Natural killer cell treated with Interleukin-12 subunit alpha and Interleukin-12 subunit beta and Interleukin-15 and Interleukin-18, amount 100 ng/mL, for 72 hours (primary cell): Measurements from ENCODE around the gene PHLDA3. TPM values are rescaled to one million over a fixed set of nuclear protein-coding genes. Genes with fewer than 3 reads are reported as not detected.
"Not testable (repeated sequence)": the region's sequence is repeated elsewhere in the genome, so short reads cannot be mapped to it uniquely, and the experiment has no call there.

Source experiments
- ATAC-seq, 2 donors: fragments of 150-1000 bp; cut with Tn5 transposase in 1 of 2; sonication (Bioruptor Pico), chemical (Tn5 transposase) in 1 of 2; 2 replicates each; pipeline ENCODE4 v1.10.0; 2021
- DNase-seq: peaks from one replicate; pipeline ENCODE4 v3.0.0; 2022; ENCODE audit warnings: low spot score
- H3K27ac Mint-ChIP-seq, 2 donors: 1 replicate in 1 of 2; 2 replicates in 1 of 2; pipeline ENCODE4 v1.8.0; 2022; ENCODE audit warnings: mixed read lengths in 2 of 2, mild to moderate bottlenecking in 1 of 2, moderate library complexity in 1 of 2
- H3K27me3 Mint-ChIP-seq, 2 donors: 1 replicate in 1 of 2; 2 replicates in 1 of 2; pipeline ENCODE4 v1.8.0; 2022; ENCODE audit warnings: mixed read lengths in 2 of 2
- H3K36me3 Mint-ChIP-seq: one replicate; pipeline ENCODE4 v1.8.0; 2022; ENCODE audit warnings: mixed read lengths
- H3K4me1 Mint-ChIP-seq, 2 donors: 1 replicate in 1 of 2; 2 replicates in 1 of 2; pipeline ENCODE4 v1.8.0; 2022; ENCODE audit warnings: low read depth in 2 of 2, mixed read lengths in 2 of 2, mild to moderate bottlenecking in 1 of 2
- H3K4me3 Mint-ChIP-seq: one replicate; pipeline ENCODE4 v1.8.0; 2022; ENCODE audit warnings: mixed read lengths
- H3K9me3 Mint-ChIP-seq: 2 replicates; pipeline ENCODE4 v1.8.0; 2022; ENCODE audit warnings: mixed read lengths
- total RNA-seq, 2 donors: library from RNA; stranded (reverse); gene quantifications; one replicate each; pipeline ENCODE4 v1.2.3, GENCODE V29; 2022

PHLDA3 gene
- total RNA-seq, 2 donors from 2014 or later: 2.7 to 3.3 TPM

- Mint-ChIP-seq H3K27ac (no peak overlapping the region), H3K36me3 (no peaks in the 10 kb centered on the region), H3K9me3 (no peaks in the 10 kb centered on the region), H3K27me3 (no peaks in the 10 kb centered on the region), H3K4me1 (peaks cover 1 to 12% of the 10 kb centered on the region in 2 donors), H3K4me3 (no peak overlapping the region)
- ATAC-seq (no peak), DNase-seq (no peak)
Observed at GRCh38 chr1:201499795-201500669, 31.0 kb upstream of the PHLDA3 start.

DNA sequence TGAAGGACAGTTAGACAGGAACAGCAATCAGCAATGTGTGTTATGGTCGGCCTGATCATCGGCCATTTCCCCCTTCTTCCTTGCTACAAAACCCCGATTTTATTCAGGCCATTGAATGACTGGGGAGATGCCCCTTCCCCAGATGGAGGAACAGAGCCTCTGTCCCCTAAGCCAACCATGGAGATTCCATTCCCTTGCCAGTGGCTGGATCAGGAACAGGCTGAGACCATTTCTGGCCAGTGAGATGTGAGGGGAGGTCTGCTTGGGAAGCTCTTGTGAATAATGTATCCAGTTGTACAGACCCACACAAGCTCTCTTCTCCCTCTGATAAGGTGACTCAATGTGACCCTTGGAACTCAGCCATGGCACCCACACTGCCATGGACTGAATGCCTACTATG is 30.2 kb upstream of the PHLDA3 start:
- H3K27me3 Mint-ChIP-seq: no peaks in the 10 kb centered on the region

GRCh38 chr1:201498621-201499020 is 29.6 kb upstream of the PHLDA3 start:
- ATAC-seq (no peak), DNase-seq (no peak)
- Mint-ChIP-seq H3K4me3 (no peak overlapping the region), H3K36me3 (no peaks in the 10 kb centered on the region), H3K27me3 (no peaks in the 10 kb centered on the region), H3K9me3 (no peaks in the 10 kb centered on the region), H3K27ac (no peak overlapping the region), H3K4me1 (peaks cover 0 to 9% of the 10 kb centered on the region in 2 donors)

More for the DNA sequence above, 30.2 kb upstream of the PHLDA3 start:
- peaks cover 0 to 12% of the 10 kb centered on the region in 2 donors for H3K4me1 Mint-ChIP-seq
- H3K36me3 Mint-ChIP-seq: no peaks in the 10 kb centered on the region
- H3K4me3 Mint-ChIP-seq: no peak overlapping the region
- ATAC-seq: no peak
- H3K27ac Mint-ChIP-seq: no peak overlapping the region
- no peak for DNase-seq
- no peaks in the 10 kb centered on the region for H3K9me3 Mint-ChIP-seq

DNA sequence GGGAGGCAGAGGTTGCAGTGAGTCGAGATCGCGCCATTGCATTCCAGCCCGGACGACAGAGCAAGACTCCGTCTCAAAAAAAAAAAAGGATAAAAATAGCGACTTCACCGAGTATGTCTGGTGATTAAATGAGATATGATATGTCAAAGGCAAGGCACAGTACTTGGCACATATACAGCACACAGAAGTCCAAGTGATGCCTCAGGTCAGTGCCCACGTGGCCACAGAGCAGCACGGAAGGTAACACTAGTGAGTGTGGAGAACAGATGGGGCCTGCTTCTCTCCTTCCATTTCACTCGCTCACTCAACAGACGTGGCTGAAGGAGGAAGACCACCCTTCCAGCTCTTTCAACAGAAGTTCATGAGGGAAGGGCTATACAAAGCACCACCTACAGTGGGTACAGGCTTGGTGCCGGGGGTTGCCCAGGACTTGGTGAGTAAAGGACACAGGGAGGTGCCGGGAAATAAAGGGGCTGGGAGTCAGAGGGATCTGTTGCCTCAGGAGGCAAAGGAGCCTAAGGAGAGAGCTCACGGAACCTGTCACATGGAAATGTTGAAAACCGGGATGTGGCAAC is 29.0 kb upstream of the PHLDA3 start:
- Mint-ChIP-seq H3K4me1 (peaks cover 0 to 6% of the 10 kb centered on the region in 2 donors), H3K36me3 (no peaks in the 10 kb centered on the region), H3K4me3 (no peak overlapping the region), H3K9me3 (no peaks in the 10 kb centered on the region), H3K27me3 (no peaks in the 10 kb centered on the region), H3K27ac (no peak overlapping the region)
- no peak for DNase-seq
- no peak for ATAC-seq

DNA sequence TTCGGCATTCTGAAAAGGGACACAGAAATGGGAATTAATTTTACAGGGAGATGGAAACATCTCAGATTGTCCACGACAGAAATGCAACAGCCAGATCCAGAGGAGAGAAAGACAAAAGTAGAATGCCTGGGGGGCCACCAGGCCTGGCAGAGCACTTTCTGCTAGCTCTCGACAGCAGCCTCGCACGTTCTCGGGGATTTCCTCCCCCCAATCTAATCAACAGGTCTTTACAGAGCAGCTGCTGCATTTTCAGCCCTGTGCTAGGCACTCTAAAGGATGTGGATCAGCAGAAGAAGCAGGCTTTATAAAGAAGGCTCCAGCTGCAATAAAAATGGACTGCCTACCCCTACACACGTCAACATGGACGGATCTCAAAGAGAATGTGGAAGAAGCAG is 27.3 kb upstream of the PHLDA3 start:
- Mint-ChIP-seq H3K27me3 (no peaks in the 10 kb centered on the region), H3K4me1 (peaks cover 7 to 11% of the 10 kb centered on the region in 2 donors), H3K9me3 (no peaks in the 10 kb centered on the region), H3K27ac (no peak overlapping the region), H3K4me3 (no peak overlapping the region), H3K36me3 (no peaks in the 10 kb centered on the region)
- DNase-seq (no peak), ATAC-seq (no peak)

DNA sequence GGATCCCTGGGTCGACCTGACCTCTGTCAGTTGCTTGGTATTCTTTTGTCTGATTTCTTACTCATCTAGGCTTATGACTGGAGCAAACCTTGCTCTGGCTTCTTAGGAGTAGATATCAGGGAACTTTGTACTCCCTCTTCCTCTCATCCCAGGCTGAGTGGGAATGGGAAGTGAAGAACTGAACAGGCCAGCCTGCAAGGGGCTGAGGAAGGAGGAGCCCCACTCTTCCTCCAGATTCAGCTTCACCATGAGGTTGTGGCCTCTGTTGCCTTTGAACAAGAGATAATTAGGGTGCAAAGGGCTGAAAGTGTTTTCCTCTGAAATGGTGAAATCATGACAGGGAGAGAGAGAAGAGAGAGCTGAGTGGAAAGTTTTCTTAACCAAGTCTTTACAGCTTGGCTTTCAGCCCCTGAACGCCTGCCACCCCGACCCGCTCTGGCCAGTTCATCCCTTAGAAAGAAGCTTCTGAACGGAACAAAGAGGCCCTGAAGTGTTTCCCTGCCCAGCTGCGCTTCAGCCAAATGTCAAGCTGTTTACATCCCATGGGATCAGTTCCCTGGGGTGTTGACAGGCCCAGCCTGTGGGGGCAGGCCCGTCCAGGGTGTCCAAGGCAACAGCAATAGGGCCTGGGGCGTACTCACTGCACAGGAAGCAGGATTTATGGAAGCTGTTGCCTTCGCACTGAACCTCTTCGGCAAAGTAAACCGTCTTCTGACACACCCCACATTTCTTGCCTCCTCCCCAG is 26.7 kb upstream of the PHLDA3 start:
- ATAC-seq (no peak), DNase-seq (no peak)
- H3K36me3 Mint-ChIP-seq: no peaks in the 10 kb centered on the region
- H3K9me3 Mint-ChIP-seq: no peaks in the 10 kb centered on the region
- H3K4me1 Mint-ChIP-seq: peaks cover 8 to 13% of the 10 kb centered on the region in 2 donors
- H3K27ac Mint-ChIP-seq: no peak overlapping the region
- H3K27me3 Mint-ChIP-seq: no peaks in the 10 kb centered on the region
- H3K4me3 Mint-ChIP-seq: no peak overlapping the region

GRCh38 chr1:201493757-201494617 is 25.0 kb upstream of the PHLDA3 start:
- H3K27me3 Mint-ChIP-seq: no peaks in the 10 kb centered on the region
- no peaks in the 10 kb centered on the region for H3K36me3 Mint-ChIP-seq
- no peak overlapping the region for H3K4me3 Mint-ChIP-seq
- H3K4me1 Mint-ChIP-seq: peaks cover 8 to 12% of the 10 kb centered on the region in 2 donors
- no peak for ATAC-seq
- no peak for DNase-seq
- no peaks in the 10 kb centered on the region for H3K9me3 Mint-ChIP-seq
- no peak overlapping the region for H3K27ac Mint-ChIP-seq

DNA sequence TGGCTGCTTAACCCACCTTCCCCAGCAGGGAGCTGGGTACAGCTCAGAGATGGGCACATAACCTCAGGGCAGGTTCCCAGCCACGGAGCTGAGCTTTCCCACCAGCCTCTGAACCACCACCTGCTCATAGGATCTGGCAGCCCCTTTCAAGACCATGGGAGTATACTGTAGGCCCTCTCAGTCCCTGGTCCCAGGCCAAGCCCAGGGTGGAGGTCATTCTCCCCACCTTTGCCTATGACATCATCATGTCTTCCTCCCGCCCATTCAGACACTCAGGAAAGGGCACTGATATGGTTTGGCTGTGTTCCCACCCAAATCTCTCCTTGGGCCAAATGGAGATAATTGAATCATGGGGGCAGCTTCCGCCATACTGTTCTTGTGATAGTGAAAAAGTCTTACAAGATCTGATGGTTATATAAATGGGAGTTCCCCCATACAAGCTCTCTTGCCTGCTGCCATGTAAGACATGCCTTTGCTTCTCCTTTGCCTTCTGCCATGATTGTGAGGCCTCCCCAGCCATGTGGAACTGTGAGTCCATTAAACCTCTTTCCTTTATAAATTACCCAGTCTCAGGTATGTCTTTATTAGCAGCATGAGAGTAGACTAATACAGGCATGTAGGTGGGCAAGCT is 24.2 kb upstream of the PHLDA3 start:
- H3K9me3 Mint-ChIP-seq: not testable (repeated sequence)

GRCh38 chr1:201491896-201492511 is 23.0 kb upstream of the PHLDA3 start:
- Mint-ChIP-seq H3K36me3 (no peaks in the 10 kb centered on the region), H3K27me3 (no peaks in the 10 kb centered on the region), H3K9me3 (no peaks in the 10 kb centered on the region), H3K4me1 (peaks cover 8 to 9% of the 10 kb centered on the region in 2 donors), H3K4me3 (no peak overlapping the region), H3K27ac (no peak overlapping the region)
- no peak for ATAC-seq
- no peak for DNase-seq

More for the DNA sequence above, 24.2 kb upstream of the PHLDA3 start:
- H3K27ac Mint-ChIP-seq, H3K36me3 Mint-ChIP-seq, ATAC-seq, H3K27me3 Mint-ChIP-seq, DNase-seq, H3K4me3 Mint-ChIP-seq: not testable (repeated sequence)
- peaks cover 8 to 12% of the 10 kb centered on the region in 2 donors for H3K4me1 Mint-ChIP-seq

DNA sequence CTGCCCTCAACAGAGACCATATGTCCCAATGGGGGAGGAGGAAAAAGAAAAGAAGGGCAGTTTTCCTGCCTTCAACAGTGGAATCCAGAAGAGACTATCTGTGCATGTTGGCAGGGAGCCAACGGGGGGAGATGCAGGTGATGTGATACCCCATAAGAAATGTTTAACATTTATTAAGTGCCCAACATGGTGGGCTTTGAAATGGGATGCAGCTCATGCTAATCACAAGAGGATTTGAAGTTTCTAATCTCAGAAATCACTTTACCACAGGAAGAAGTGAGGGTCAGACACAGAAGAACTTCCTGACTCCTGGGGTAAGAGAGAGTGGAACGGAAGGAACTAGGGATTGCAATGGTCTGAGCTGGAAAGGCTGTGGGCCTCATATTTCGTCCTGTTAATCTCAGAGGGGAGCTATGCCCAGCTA is 21.7 kb upstream of the PHLDA3 start:
- Mint-ChIP-seq H3K4me1 (peaks cover 8 to 9% of the 10 kb centered on the region in 2 donors), H3K4me3 (no peak overlapping the region), H3K36me3 (no peaks in the 10 kb centered on the region), H3K9me3 (no peaks in the 10 kb centered on the region), H3K27me3 (no peaks in the 10 kb centered on the region), H3K27ac (no peak overlapping the region)
- ATAC-seq: no peak
- DNase-seq: no peak

DNA sequence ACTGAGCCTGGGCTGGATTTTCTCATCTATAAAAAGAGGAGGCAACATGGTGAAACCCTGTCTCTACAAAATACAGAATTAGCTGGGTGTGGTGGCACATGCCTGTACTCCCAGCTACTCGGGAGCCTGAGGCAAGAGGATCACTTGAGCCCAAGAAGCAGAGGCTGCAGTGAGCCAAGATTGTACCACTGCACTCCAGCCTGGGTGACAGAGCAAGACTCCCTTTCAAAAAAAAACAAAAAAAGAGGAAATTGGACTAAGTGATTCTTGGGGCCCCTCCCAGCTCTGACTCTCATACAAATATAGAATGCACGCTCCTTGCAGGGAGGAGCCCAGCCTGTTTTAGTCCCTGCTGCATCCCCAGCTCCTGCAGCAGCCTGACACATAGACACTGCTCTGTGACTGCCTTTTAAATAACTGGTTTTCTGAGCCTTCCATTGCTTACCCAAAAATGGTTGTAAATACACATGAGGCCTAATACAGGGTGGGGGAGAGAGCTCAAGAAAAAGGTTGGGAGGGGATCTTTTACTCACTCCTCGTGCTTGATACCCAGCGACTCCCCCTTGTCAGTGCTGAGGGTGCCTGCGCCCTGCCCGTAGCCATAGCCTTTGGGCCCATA is 20.8 kb upstream of the PHLDA3 start:
- Mint-ChIP-seq H3K27me3 (no peaks in the 10 kb centered on the region), H3K27ac (no peak overlapping the region), H3K4me3 (no peak overlapping the region), H3K36me3 (no peaks in the 10 kb centered on the region), H3K4me1 (peaks cover 8 to 9% of the 10 kb centered on the region in 2 donors), H3K9me3 (no peaks in the 10 kb centered on the region)
- no peak for ATAC-seq
- no peak for DNase-seq

GRCh38 chr1:201488830-201489589 is 20.0 kb upstream of the PHLDA3 start:
- Mint-ChIP-seq H3K27me3 (no peaks in the 10 kb centered on the region), H3K9me3 (no peaks in the 10 kb centered on the region), H3K4me1 (peaks cover 8 to 9% of the 10 kb centered on the region in 2 donors), H3K27ac (no peak overlapping the region), H3K4me3 (no peak overlapping the region), H3K36me3 (no peaks in the 10 kb centered on the region)
- peak in 1 of 2 donors; percentile 67 for ATAC-seq
- no peak for DNase-seq
